ENCODE measurements around the gene LIF.

DNA sequence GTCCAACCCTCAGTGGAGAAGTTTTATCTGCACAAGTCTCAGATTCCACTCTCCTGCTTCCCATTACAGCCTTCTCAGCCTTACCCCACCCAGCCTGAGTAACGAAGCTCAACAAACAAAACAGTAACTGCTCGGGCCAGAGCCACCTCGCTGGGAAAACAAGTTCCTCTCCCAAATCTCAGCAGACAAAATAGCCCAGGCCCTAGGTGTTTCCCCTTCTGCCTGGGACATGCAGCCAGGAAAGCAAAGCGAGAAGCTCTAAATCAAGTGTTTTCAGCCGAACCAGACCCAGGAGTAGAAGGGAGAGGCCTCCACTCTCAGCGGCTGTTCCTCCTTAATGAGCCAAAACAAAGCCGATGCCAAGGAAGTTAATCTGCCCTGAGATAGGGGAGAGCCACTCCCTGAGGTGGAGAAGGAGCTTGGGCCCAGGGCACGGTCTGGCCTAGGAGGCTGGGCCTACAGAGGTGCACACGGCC, 44.0 kb downstream of the LIF start:
- TF ChIP-seq, protein P1, sequence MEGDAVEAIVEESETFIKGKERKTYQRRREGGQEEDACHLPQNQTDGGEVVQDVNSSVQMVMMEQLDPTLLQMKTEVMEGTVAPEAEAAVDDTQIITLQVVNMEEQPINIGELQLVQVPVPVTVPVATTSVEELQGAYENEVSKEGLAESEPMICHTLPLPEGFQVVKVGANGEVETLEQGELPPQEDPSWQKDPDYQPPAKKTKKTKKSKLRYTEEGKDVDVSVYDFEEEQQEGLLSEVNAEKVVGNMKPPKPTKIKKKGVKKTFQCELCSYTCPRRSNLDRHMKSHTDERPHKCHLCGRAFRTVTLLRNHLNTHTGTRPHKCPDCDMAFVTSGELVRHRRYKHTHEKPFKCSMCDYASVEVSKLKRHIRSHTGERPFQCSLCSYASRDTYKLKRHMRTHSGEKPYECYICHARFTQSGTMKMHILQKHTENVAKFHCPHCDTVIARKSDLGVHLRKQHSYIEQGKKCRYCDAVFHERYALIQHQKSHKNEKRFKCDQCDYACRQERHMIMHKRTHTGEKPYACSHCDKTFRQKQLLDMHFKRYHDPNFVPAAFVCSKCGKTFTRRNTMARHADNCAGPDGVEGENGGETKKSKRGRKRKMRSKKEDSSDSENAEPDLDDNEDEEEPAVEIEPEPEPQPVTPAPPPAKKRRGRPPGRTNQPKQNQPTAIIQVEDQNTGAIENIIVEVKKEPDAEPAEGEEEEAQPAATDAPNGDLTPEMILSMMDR (IDR thresholded peaks at IDR 0.05) = no peak
- TF ChIP-seq POLR2AphosphoS5 (IDR thresholded peaks at IDR 0.05) (peak in 1 of 3 donors; percentile 19), POLR2A (IDR thresholded peaks at IDR 0.05) (no peak), EP300 (IDR thresholded peaks at IDR 0.05) (no peak)
